HUES64 (cell line): ENCODE results near the gene ZSCAN1.

ENCODE experiments used
- H3K27ac ChIP-seq: 2 replicates; pipeline ENCODE4 v1.7.0; 2013; ENCODE audit warnings: low read depth, low read length, inconsistent platforms
- H3K27me3 ChIP-seq: 2 replicates; pipeline ENCODE4 v1.6.1; 2013; ENCODE audit warnings: mild to moderate bottlenecking, low read length; ENCODE audit not compliant: insufficient read depth
- H3K36me3 ChIP-seq: 2 replicates; pipeline ENCODE4 v1.6.1; 2013; ENCODE audit warnings: mild to moderate bottlenecking, low read length; ENCODE audit not compliant: insufficient read depth
- H3K4me1 ChIP-seq: 2 replicates; pipeline ENCODE4 v1.6.1; 2013; ENCODE audit warnings: mild to moderate bottlenecking, low read length, moderate library complexity; ENCODE audit not compliant: insufficient read depth
- H3K4me3 ChIP-seq: 2 replicates; pipeline ENCODE4 v1.5.1; 2013; ENCODE audit warnings: mild to moderate bottlenecking, low read length, moderate library complexity
- H3K9ac ChIP-seq: 2 replicates; pipeline ENCODE4 v1.6.1; 2013; ENCODE audit warnings: mild to moderate bottlenecking, low read depth, low read length
- H3K9me3 ChIP-seq: 2 replicates; pipeline ENCODE4 v1.6.1; 2013; ENCODE audit warnings: low read depth, low read length; ENCODE audit not compliant: insufficient read depth
- WGBS: fragments of 150-250, 120-280 bp; methylation state at CpG from one replicate; pipeline ENCODE4 v1.1.7; 2013; ENCODE audit warnings: missing lambda C conversion rate; 5-methylcytosine and 5-hydroxymethylcytosine counted together

ZSCAN1 gene

GRCh38 chr19:58085348-58085875, 51.6 kb downstream of the ZSCAN1 start:
- no peak overlapping the region for H3K9ac ChIP-seq
- H3K4me1 ChIP-seq = no peaks in the 10 kb centered on the region
- no peak overlapping the region for H3K27ac ChIP-seq
- 94% methylated on average over 29 of the region's 29 CpGs for WGBS
- H3K36me3 ChIP-seq = peaks cover 39% of the 10 kb centered on the region
- H3K9me3 ChIP-seq = no peaks in the 10 kb centered on the region; the same call in 1 of the 2 replicates
- H3K27me3 ChIP-seq = no peaks in the 10 kb centered on the region
- H3K4me3 ChIP-seq = no peak overlapping the region

GRCh38 chr19:58086825-58087710, 53.2 kb downstream of the ZSCAN1 start:
- no peak overlapping the region for H3K27ac ChIP-seq
- no peaks in the 10 kb centered on the region; the same call in 1 of the 2 replicates for H3K4me1 ChIP-seq
- no peaks in the 10 kb centered on the region; the same call in 1 of the 2 replicates for H3K9me3 ChIP-seq
- no peaks in the 10 kb centered on the region for H3K27me3 ChIP-seq
- 96% methylated on average over 23 of the region's 23 CpGs for WGBS
- H3K9ac ChIP-seq = no peak overlapping the region
- H3K4me3 ChIP-seq = no peak overlapping the region
- H3K36me3 ChIP-seq = peaks cover 39% of the 10 kb centered on the region

- WGBS = 97% methylated on average over 13 of the region's 13 CpGs
- no peak overlapping the region for H3K4me3 ChIP-seq
- H3K27ac ChIP-seq = no peak overlapping the region
- H3K9me3 ChIP-seq = no peaks in the 10 kb centered on the region
- H3K9ac ChIP-seq = no peak overlapping the region
- H3K4me1 ChIP-seq = no peaks in the 10 kb centered on the region; the same call in 1 of the 2 replicates
- no peaks in the 10 kb centered on the region for H3K27me3 ChIP-seq
- peaks cover 39% of the 10 kb centered on the region for H3K36me3 ChIP-seq
Observed at GRCh38 chr19:58088521-58089052, 54.8 kb downstream of the ZSCAN1 start.

- H3K9me3 ChIP-seq = no peaks in the 10 kb centered on the region
- peaks cover 26% of the 10 kb centered on the region for H3K36me3 ChIP-seq
- no peak overlapping the region for H3K9ac ChIP-seq
- H3K27ac ChIP-seq = no peak overlapping the region
- WGBS = 95% methylated on average over 16 of the region's 16 CpGs
- H3K4me3 ChIP-seq = no peak overlapping the region
- H3K4me1 ChIP-seq = no peaks in the 10 kb centered on the region; the same call in 1 of the 2 replicates
- H3K27me3 ChIP-seq = no peaks in the 10 kb centered on the region
Observed at GRCh38 chr19:58089846-58090245, 56.0 kb downstream of the ZSCAN1 start.

- H3K27ac ChIP-seq = no peak overlapping the region
- H3K4me1 ChIP-seq = no peaks in the 10 kb centered on the region; the same call in 1 of the 2 replicates
- no peak overlapping the region for H3K9ac ChIP-seq
- 93% methylated on average over 8 of the region's 11 CpGs for WGBS
- peaks cover 14% of the 10 kb centered on the region for H3K36me3 ChIP-seq
- no peak overlapping the region for H3K4me3 ChIP-seq
- H3K27me3 ChIP-seq = no peaks in the 10 kb centered on the region
- H3K9me3 ChIP-seq = no peaks in the 10 kb centered on the region
Observed at GRCh38 chr19:58091251-58091995, 57.6 kb downstream of the ZSCAN1 start.

GRCh38 chr19:58093071-58093470, 59.2 kb downstream of the ZSCAN1 start:
- H3K27ac ChIP-seq = no peak overlapping the region
- WGBS = 96% methylated on average over 7 of the region's 7 CpGs
- no peaks in the 10 kb centered on the region for H3K9me3 ChIP-seq
- H3K4me1 ChIP-seq = no peaks in the 10 kb centered on the region; the same call in 1 of the 2 replicates
- peaks cover 5% of the 10 kb centered on the region; the same call in 1 of the 2 replicates for H3K36me3 ChIP-seq
- H3K27me3 ChIP-seq = no peaks in the 10 kb centered on the region
- H3K4me3 ChIP-seq = no peak overlapping the region
- H3K9ac ChIP-seq = no peak overlapping the region

GRCh38 chr19:58095328-58095727, 61.5 kb downstream of the ZSCAN1 start:
- 97% methylated on average over 10 of the region's 10 CpGs for WGBS
- H3K9me3 ChIP-seq = peaks cover 5% of the 10 kb centered on the region; the same call in 1 of the 2 replicates
- no peak overlapping the region for H3K4me3 ChIP-seq
- no peak overlapping the region for H3K9ac ChIP-seq
- H3K27ac ChIP-seq = no peak overlapping the region
- H3K4me1 ChIP-seq = peaks cover 5% of the 10 kb centered on the region
- H3K27me3 ChIP-seq = no peaks in the 10 kb centered on the region
- no peaks in the 10 kb centered on the region for H3K36me3 ChIP-seq

- no peak overlapping the region for H3K27ac ChIP-seq
- H3K27me3 ChIP-seq = no peaks in the 10 kb centered on the region
- peak overlapping the region; percentile 57; the same call in 1 of the 2 replicates for H3K9ac ChIP-seq
- H3K4me1 ChIP-seq = peaks cover 5% of the 10 kb centered on the region; the same call in 1 of the 2 replicates
- peak overlapping the region; percentile 99 for H3K4me3 ChIP-seq
- WGBS = 91% methylated on average over 13 of the region's 13 CpGs
- H3K36me3 ChIP-seq = no peaks in the 10 kb centered on the region
- H3K9me3 ChIP-seq = peaks cover 6% of the 10 kb centered on the region; the same call in 1 of the 2 replicates
Observed at GRCh38 chr19:58096884-58097283, 63.1 kb downstream of the ZSCAN1 start.

GRCh38 chr19:58097349-58097748, 63.5 kb downstream of the ZSCAN1 start:
- Histone ChIP-seq H3K27ac (no peak overlapping the region; the same call in 1 of the 2 replicates), H3K9ac (peak overlapping the region; percentile 57; the same call in 1 of the 2 replicates), H3K27me3 (no peaks in the 10 kb centered on the region), H3K36me3 (no peaks in the 10 kb centered on the region), H3K4me1 (peaks cover 5% of the 10 kb centered on the region; the same call in 1 of the 2 replicates), H3K9me3 (peaks cover 7% of the 10 kb centered on the region), H3K4me3 (peak overlapping the region; percentile 99)
- WGBS = 66% methylated on average over 7 of the region's 8 CpGs

GRCh38 chr19:58097781-58098681, 64.2 kb downstream of the ZSCAN1 start, which contains the start of gene ZSCAN18:
ZSCAN18 (minus strand) TSS chr19:58098231; CDS start chr19:58090267, 7,964 bp downstream.
- H3K27ac ChIP-seq = peak within 1 kb of the TSS; percentile 85
- peak within 1 kb of the TSS; percentile 99 for H3K9ac ChIP-seq
- H3K4me1 ChIP-seq = peaks cover 5% of the 10 kb centered on the region; the same call in 1 of the 2 replicates
- no peaks in the 10 kb centered on the region for H3K36me3 ChIP-seq
- WGBS = 2% methylated on average over 67 of the region's 67 CpGs
- peaks cover 11% of the 10 kb centered on the region for H3K9me3 ChIP-seq
- no peaks in the 10 kb centered on the region for H3K27me3 ChIP-seq
- peak within 1 kb of the TSS; percentile 99 for H3K4me3 ChIP-seq
